22Rv1 (cell line): Measurements from ENCODE around the gene MYRFL.

Source experiments
- H3K27ac ChIP-seq: fragments of 450-650 bp; 2 replicates; pipeline ENCODE4 v1.5.1; 2017
- ZFX ChIP-seq: fragments of 450-650 bp; IDR thresholded peaks from 2 replicates; pipeline ENCODE4 v1.6.1; 2017; ENCODE audit warnings: antibody characterized with exemption, borderline replicate concordance
- TF ChIP-seq, protein P1 (sequence below): fragments of 450-650 bp; IDR thresholded peaks from 2 replicates; pipeline ENCODE4 v1.5.1; 2017; ENCODE audit warnings: mild to moderate bottlenecking

The MYRFL gene

DNA sequence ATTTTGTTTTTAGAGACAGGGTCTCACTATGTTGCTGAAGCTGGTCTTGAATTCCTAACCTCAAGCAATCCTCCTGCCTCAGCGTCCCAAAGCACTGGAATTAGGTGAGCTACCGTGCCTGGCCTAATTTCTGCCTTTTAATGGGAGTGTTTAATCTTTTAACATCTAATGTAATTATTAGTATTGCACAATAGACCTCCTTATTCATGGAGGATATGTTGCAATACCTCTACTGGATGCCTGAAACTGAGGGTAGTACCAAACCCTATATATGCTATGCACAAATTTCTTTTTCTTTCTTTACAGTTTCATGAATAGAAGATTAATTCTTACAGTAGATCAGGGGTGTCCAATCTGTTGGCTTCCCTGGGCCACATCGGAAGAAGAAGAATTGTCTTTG lies 47.8 kb downstream of the MYRFL start:
- H3K27ac ChIP-seq: no peak overlapping the region
- TF ChIP-seq, protein P1, sequence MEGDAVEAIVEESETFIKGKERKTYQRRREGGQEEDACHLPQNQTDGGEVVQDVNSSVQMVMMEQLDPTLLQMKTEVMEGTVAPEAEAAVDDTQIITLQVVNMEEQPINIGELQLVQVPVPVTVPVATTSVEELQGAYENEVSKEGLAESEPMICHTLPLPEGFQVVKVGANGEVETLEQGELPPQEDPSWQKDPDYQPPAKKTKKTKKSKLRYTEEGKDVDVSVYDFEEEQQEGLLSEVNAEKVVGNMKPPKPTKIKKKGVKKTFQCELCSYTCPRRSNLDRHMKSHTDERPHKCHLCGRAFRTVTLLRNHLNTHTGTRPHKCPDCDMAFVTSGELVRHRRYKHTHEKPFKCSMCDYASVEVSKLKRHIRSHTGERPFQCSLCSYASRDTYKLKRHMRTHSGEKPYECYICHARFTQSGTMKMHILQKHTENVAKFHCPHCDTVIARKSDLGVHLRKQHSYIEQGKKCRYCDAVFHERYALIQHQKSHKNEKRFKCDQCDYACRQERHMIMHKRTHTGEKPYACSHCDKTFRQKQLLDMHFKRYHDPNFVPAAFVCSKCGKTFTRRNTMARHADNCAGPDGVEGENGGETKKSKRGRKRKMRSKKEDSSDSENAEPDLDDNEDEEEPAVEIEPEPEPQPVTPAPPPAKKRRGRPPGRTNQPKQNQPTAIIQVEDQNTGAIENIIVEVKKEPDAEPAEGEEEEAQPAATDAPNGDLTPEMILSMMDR: no peak
- no peak for TF ChIP-seq ZFX

DNA sequence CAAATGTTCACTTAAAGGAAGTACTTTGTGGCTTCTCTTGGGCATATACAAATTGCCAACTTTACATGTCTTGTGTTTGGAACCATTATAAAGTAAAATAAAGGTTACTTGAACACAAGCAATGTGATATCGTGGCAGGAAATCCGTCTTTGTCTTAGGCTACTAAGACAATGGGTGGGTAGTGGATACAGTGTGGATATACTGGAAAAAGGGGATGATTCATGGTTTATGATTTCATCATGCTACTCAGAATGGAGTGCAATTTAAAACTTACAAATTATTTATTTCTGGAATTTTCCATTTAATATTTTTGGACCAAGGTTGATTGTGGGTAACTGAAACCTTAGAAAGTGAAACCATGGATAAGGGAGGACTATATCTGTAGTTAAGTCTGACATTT lies 48.4 kb downstream of the MYRFL start:
- no peak overlapping the region for H3K27ac ChIP-seq
- TF ChIP-seq, protein P1: no peak
- no peak for TF ChIP-seq ZFX

DNA sequence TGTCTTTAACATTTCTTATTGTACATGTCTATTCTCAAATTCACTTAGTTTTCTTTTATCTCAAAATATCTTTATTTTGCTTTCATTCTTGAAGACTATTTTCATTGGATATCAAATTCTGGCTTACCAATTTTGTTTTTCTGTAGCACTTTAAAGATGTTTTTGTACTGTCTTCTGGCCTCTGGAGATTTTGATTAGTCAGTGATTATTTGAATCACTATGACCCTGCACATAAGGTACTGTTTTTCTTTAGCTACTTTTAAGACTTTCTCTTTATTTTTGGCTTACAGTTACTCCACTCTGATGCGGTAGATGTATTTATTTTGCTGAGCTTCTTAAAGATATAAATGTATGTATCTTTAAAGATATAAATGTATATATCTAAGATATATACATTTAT lies 49.6 kb downstream of the MYRFL start:
- H3K27ac ChIP-seq: no peak overlapping the region
- TF ChIP-seq, protein P1: no peak
- no peak for TF ChIP-seq ZFX

DNA sequence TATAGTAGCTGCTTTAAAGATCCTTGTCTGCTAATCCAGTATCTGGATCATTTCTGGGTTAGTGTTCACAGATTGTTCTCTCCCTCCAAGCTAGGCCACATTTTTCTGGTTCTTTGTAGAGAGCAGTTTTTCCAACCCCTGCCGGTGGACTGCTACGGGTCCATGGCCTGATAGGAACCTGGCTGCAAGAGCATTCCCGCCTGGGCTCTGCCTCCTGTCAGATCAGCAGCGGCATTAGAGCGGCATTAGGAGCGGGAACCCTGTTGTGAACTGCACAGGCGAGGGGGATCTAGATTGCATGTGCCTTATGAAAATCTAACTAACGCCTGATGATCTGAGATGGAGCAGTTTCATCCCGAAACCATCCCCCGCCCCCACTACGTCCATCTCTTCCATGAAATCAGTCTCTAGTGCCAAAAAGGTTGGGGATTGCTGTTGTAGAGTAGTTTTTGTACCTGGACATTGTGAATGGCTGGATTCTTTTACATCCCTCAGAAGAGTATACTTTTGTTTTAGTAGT lies 50.4 kb downstream of the MYRFL start:
- H3K27ac ChIP-seq: no peak overlapping the region
- TF ChIP-seq, protein P1: no peak

DNA sequence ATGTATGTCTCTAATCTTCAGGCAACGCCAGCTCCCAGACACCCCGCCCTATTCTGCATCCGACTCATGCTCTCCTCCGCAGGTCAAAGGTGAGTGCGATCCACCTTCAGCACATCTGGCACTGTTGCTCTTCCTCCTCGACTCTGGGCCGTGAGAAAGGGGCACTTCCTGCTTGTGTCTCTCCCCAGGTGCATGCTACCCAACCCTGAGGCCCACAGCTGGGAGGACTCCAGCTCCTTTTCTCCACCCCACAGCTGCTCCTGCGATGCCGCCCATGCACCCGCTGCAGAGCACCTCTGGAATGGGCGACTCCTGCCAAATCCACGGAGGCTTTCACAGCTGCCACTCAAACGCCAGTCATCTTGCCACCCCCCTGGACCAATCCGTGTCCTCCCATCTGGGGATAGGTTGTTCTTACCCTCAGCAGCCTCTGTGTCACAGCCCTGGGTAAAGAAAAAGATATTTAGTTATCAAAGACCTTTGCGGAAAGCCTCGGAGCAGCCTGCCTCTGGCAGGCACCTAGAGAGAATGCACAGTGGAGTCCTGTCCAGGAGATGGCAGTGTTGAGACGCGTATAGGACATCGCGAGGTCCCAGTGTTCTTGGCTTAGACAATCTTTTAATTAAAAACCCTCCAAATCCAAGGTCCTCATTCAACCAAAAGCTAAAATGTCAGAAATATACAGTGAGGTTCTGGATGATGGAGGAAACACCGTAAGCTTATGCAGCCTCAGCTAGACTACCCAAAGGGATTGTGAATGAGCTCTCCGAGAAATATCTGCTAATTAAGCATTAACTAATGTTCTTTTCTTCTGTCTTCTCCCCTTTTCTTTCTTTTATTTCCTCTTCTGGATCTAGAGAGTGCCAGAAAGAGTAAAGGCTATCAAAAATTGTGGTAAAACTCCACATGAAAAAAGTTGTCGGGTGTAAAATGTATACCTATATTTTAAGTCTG lies 54.3 kb downstream of the MYRFL start:
- H3K27ac ChIP-seq: no peak overlapping the region
- no peak for TF ChIP-seq ZFX
- TF ChIP-seq, protein P1: peak; percentile 93

DNA sequence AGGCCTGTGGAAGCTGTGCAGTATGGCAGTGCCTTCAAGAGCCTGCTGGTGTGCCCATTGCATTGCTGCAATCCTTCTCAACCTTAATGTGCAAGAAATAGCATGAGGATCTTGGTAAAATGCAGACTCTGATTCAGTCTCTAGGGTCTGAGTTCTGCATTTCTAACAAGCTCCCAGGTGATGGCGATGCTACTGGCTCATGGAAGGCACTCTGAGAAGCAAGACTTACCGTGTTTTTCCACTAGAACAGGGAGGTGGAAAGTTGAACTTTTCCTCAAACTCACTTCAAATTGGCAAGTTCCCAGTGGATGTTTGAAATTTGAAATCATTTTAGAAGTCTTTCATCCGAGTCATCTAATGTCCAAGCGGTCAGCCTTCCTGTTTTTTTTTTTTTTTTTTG lies 55.5 kb downstream of the MYRFL start:
- TF ChIP-seq, protein P1: 0 out of 2 replicates have a peak, but pooled peaks have one; percentile 3
- no peak for TF ChIP-seq ZFX
- H3K27ac ChIP-seq: no peak overlapping the region

DNA sequence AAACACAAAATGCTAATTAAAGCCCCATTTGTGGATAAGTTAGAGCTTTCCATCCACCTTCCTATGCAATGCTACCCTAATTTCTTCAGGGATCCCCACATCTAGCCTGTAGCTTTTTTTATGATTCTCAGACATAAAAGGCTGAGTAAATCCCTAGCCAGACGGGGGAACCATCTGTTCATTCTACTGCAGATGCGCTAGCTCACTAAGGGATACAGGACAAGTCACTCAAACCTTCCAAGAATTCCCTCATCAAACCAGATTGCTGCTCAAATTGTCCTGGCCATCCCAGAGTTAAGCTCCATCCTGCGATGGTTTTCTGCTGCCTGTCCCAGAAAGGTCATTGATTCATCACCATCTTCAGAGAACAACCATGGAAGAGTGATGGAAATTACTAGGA lies 56.7 kb downstream of the MYRFL start:
- TF ChIP-seq, protein P1: no peak
- H3K27ac ChIP-seq: no peak overlapping the region
